HG03342 (cell line): ENCODE data around the gene ABCA8.
"Not testable (repeated sequence)": the region's sequence is repeated elsewhere in the genome, so short reads cannot be mapped to it uniquely, and the experiment has no call there.

ENCODE experiments used
- ATAC-seq: cut with Tn5 transposase; IDR thresholded peaks from one replicate; pipeline ENCODE4 v1.9.1; 2021; ENCODE audit warnings: mild to moderate bottlenecking, moderate library complexity; ENCODE audit not compliant: unreplicated experiment

The ABCA8 gene

GRCh38 chr17:68944435-68945035 lies 10.7 kb downstream of the ABCA8 start:
- ATAC-seq, result no peak

- ATAC-seq, result not testable (repeated sequence)
Observed at GRCh38 chr17:68943812-68944182, 11.4 kb downstream of the ABCA8 start.

- no peak for ATAC-seq
Observed at GRCh38 chr17:68943123-68943811, 11.9 kb downstream of the ABCA8 start.

GRCh38 chr17:68942389-68942788 lies 12.8 kb downstream of the ABCA8 start:
- ATAC-seq, result no peak

GRCh38 chr17:68941761-68942160 lies 13.4 kb downstream of the ABCA8 start:
- no peak for ATAC-seq

GRCh38 chr17:68939195-68939594 lies 16.0 kb downstream of the ABCA8 start:
- ATAC-seq, result no peak

- no peak for ATAC-seq
Observed at GRCh38 chr17:68937890-68938514, 17.2 kb downstream of the ABCA8 start.

GRCh38 chr17:68927516-68927915 lies 27.7 kb downstream of the ABCA8 start:
- ATAC-seq, result no peak

GRCh38 chr17:68924793-68925720 lies 30.1 kb downstream of the ABCA8 start:
- ATAC-seq, result no peak

- no peak for ATAC-seq
Observed at GRCh38 chr17:68910789-68911431, 44.3 kb downstream of the ABCA8 start.

- no peak for ATAC-seq
Observed at GRCh38 chr17:68910251-68910705, 44.9 kb downstream of the ABCA8 start.

- peak; percentile 68 for ATAC-seq
Observed at GRCh38 chr17:68909066-68909465, 46.1 kb downstream of the ABCA8 start.

- ATAC-seq, result peak; percentile 60
Observed at GRCh38 chr17:68908045-68908444, 47.1 kb downstream of the ABCA8 start.

- ATAC-seq, result no peak
Observed at GRCh38 chr17:68906638-68907037, 48.6 kb downstream of the ABCA8 start.

- no peak for ATAC-seq
Observed at GRCh38 chr17:68903286-68903685, 51.9 kb downstream of the ABCA8 start.

GRCh38 chr17:68897557-68897956 lies 57.6 kb downstream of the ABCA8 start:
- ATAC-seq, result no peak

GRCh38 chr17:68892658-68893057 lies 62.5 kb downstream of the ABCA8 start:
- no peak for ATAC-seq

GRCh38 chr17:68892193-68892592 lies 63.0 kb downstream of the ABCA8 start:
- ATAC-seq, result no peak

GRCh38 chr17:68886401-68886800 lies 68.8 kb downstream of the ABCA8 start:
- no peak for ATAC-seq

- no peak for ATAC-seq
Observed at GRCh38 chr17:68884888-68885287, 70.3 kb downstream of the ABCA8 start.
